Measurements from ENCODE around the gene TMED1. TPM values are rescaled to one million over a fixed set of nuclear protein-coding genes. Genes with fewer than 3 reads are reported as not detected.

TMED1 gene
- total and polyA plus RNA-seq, 9 of the 15 experiments (the other 6 are each of a cell fraction or from before 2014, with no cell fraction given): 0.86 to 30.2 (median 23.5) TPM

GRCh38 chr19:10817291-10818038 is 18.5 kb downstream of the TMED1 start:
- intact Hi-C loops (cut with micrococcal nuclease): no loop called here
- Histone ChIP-seq H3K9me3 (replicated peaks; ENCODE audit: control insufficient read depth, insufficient read depth, low read depth, low read length) (no peaks in the 10 kb centered on the region), H3K79me2 (ENCODE audit: control insufficient read depth, insufficient read depth, low read length) (peaks cover 8% of the 10 kb centered on the region; the same call in 2 of the 3 replicates), H3K9ac (ENCODE audit: insufficient read depth in 1 of 2, low read depth in 2 of 2, low read length in 2 of 2) (no peak overlapping the region), H4K20me1 (replicated peaks; ENCODE audit: control insufficient read depth, insufficient read depth, low read length) (peaks cover 7% of the 10 kb centered on the region; the same call in 1 of the 2 replicates), H3K27me3 (ENCODE audit: control insufficient read depth in 2 of 2, insufficient read depth in 2 of 2, low read length in 2 of 2) (no peaks in the 10 kb centered on the region), H3K4me1 (replicated peaks in 1 of 2; ENCODE audit: control insufficient read depth in 2 of 2, insufficient read depth in 2 of 2, low read length in 2 of 2) (peaks cover 24 to 75% of the 10 kb centered on the region in 2 experiments), H3K4me3 (no peak overlapping the region), H3K27ac (ENCODE audit: extremely low read depth, low read depth, low read length) (no peak overlapping the region), H3K9me1 (ENCODE audit: control insufficient read depth, insufficient read depth, low read length) (no peaks in the 10 kb centered on the region), H3K36me3 (ENCODE audit: control insufficient read depth, insufficient read depth, low read length) (peaks cover 87% of the 10 kb centered on the region; the same call in 2 of the 3 replicates), H3K4me2 (ENCODE audit: insufficient read depth, low read length) (no peak overlapping the region), H2AFZ (ENCODE audit: low read depth, low read length) (no peak overlapping the region)
- DNase-seq (ENCODE audit: extremely low read depth in 1 of 4, low spot score in 3 of 4) (no peak), FAIRE-seq (no peak), ATAC-seq (no peak)
- ChIA-PET CTCF (ENCODE audit: low intra/inter-chr PET ratio) (no interaction called here), POLR2A (no interaction called here)
- TF ChIP-seq RBM22 (IDR thresholded peaks at IDR 0.05; ENCODE audit: low read depth, low read length, poor library complexity, severe bottlenecking) (peak; percentile 84), CCNT2 (IDR thresholded peaks at IDR 0.05; ENCODE audit: borderline replicate concordance, extremely low read depth, insufficient read length, low read depth, low read length) (no peak), ZNF316 (IDR thresholded peaks at IDR 0.05) (no peak), E2F1 (CRISPR knock-in tag; IDR thresholded peaks at IDR 0.05) (no peak), POLR2G (IDR thresholded peaks at IDR 0.05; ENCODE audit: low read depth, low read length) (peak; percentile 54; the same call in 1 of the 2 replicates), RAD21 (CRISPR knock-in tag; conservative IDR thresholded peaks at IDR 0.05 in 1 of 2, IDR thresholded peaks at IDR 0.05 in 1 of 2) (no peak), SLC30A9 (CRISPR knock-in tag; IDR thresholded peaks at IDR 0.05) (no peak)
- BruUV-seq (replicated peaks): no TSS peak
- in situ Hi-C loops (cut with MboI): no loop called here
- 91% methylated on average over 22 of the region's 42 CpGs for WGBS (ENCODE audit: insufficient coverage, low coverage, missing lambda C conversion rate)

All from K562 (cell line).